Measurements from ENCODE around the gene FSIP1.

Gene FSIP1

DNA sequence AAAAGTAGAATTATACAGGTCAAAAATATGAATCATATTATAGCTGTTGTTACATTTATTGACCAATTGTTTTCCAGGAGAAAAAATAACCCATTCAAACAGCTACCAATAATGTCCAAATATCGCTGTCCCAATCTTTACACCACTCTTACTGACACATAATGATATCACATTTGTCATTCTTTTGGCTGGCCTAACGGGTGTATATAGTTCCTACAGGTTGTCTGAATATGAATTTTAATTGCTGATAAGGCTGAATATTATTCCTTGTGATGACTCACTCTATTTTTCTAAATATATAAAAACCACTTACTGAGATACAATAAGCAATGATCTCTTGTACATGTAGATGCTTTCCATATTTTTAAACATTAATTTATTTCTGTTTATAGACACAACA, 76.4 kb downstream of the FSIP1 start:
- H3K27ac ChIP-seq (ENCODE audit: low read depth, low read length): no peak overlapping the region
- H3K9me2 ChIP-seq (replicated peaks; ENCODE audit: control insufficient read depth, low read length): no peaks in the 10 kb centered on the region
- H3K9me3 ChIP-seq (ENCODE audit: control insufficient read depth, insufficient read depth, low read length): no peaks in the 10 kb centered on the region
- no peaks in the 10 kb centered on the region for H3K79me2 ChIP-seq (ENCODE audit: control insufficient read depth, low read length)
- TF ChIP-seq, protein P1, sequence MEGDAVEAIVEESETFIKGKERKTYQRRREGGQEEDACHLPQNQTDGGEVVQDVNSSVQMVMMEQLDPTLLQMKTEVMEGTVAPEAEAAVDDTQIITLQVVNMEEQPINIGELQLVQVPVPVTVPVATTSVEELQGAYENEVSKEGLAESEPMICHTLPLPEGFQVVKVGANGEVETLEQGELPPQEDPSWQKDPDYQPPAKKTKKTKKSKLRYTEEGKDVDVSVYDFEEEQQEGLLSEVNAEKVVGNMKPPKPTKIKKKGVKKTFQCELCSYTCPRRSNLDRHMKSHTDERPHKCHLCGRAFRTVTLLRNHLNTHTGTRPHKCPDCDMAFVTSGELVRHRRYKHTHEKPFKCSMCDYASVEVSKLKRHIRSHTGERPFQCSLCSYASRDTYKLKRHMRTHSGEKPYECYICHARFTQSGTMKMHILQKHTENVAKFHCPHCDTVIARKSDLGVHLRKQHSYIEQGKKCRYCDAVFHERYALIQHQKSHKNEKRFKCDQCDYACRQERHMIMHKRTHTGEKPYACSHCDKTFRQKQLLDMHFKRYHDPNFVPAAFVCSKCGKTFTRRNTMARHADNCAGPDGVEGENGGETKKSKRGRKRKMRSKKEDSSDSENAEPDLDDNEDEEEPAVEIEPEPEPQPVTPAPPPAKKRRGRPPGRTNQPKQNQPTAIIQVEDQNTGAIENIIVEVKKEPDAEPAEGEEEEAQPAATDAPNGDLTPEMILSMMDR (IDR thresholded peaks at IDR 0.05; ENCODE audit: low read depth, low read length, poor library complexity, severe bottlenecking): no peak
- no peak for TF ChIP-seq EZH2phosphoT487 (IDR thresholded peaks at IDR 0.05; ENCODE audit: borderline replicate concordance, low read length)
- H3K36me3 ChIP-seq (ENCODE audit: control insufficient read depth, low read length): no peaks in the 10 kb centered on the region
- H3K4me1 ChIP-seq (ENCODE audit: control insufficient read depth, low read length): no peaks in the 10 kb centered on the region
- H4K20me1 ChIP-seq (ENCODE audit: control insufficient read depth, insufficient read depth, low read depth, low read length): no peaks in the 10 kb centered on the region
- no peaks in the 10 kb centered on the region for H3F3A ChIP-seq (ENCODE audit: control insufficient read depth, insufficient read depth)
- no peak overlapping the region for H3K4me3 ChIP-seq (ENCODE audit: low read length)
- H3K4me2 ChIP-seq (ENCODE audit: low read length): no peak overlapping the region
- H3K27me3 ChIP-seq (ENCODE audit: control insufficient read depth, low read length): peaks cover 8% of the 10 kb centered on the region; the same call in 1 of the 2 replicates

DNA sequence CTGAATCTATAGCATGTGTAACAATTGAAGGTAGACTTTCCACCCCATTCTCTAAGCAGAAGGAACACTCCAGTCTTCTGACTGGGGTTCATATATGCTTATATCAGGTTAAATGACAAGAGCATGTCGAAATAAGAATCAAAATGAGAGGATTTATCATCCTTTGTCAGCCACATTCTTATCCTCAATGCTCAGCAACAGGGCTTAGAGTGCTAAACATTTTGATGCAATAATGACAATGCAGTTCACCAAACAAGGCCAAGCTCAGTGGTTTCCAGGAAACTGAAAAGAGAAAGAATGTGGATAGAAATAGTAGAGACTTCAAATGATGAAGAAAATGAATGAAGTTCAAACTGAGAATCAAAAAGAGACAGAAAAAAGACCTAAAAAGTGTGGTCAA, 78.0 kb downstream of the FSIP1 start:
- no peak overlapping the region for H3K4me3 ChIP-seq (ENCODE audit: low read length)
- TF ChIP-seq, protein P1 (IDR thresholded peaks at IDR 0.05; ENCODE audit: low read depth, low read length, poor library complexity, severe bottlenecking): no peak
- TF ChIP-seq EZH2phosphoT487 (IDR thresholded peaks at IDR 0.05; ENCODE audit: borderline replicate concordance, low read length): no peak
- H3K9me3 ChIP-seq (ENCODE audit: control insufficient read depth, insufficient read depth, low read length): no peaks in the 10 kb centered on the region
- no peaks in the 10 kb centered on the region for H3K4me1 ChIP-seq (ENCODE audit: control insufficient read depth, low read length)
- no peak overlapping the region for H3K27ac ChIP-seq (ENCODE audit: low read depth, low read length)
- H3K9me2 ChIP-seq (replicated peaks; ENCODE audit: control insufficient read depth, low read length): no peaks in the 10 kb centered on the region
- H3K79me2 ChIP-seq (ENCODE audit: control insufficient read depth, low read length): no peaks in the 10 kb centered on the region
- no peaks in the 10 kb centered on the region for H3K36me3 ChIP-seq (ENCODE audit: control insufficient read depth, low read length)
- H4K20me1 ChIP-seq (ENCODE audit: control insufficient read depth, insufficient read depth, low read depth, low read length): no peaks in the 10 kb centered on the region
- H3F3A ChIP-seq (ENCODE audit: control insufficient read depth, insufficient read depth): no peaks in the 10 kb centered on the region
- H3K4me2 ChIP-seq (ENCODE audit: low read length): no peak overlapping the region
- H3K27me3 ChIP-seq (ENCODE audit: control insufficient read depth, low read length): peaks cover 8% of the 10 kb centered on the region; the same call in 1 of the 2 replicates

DNA sequence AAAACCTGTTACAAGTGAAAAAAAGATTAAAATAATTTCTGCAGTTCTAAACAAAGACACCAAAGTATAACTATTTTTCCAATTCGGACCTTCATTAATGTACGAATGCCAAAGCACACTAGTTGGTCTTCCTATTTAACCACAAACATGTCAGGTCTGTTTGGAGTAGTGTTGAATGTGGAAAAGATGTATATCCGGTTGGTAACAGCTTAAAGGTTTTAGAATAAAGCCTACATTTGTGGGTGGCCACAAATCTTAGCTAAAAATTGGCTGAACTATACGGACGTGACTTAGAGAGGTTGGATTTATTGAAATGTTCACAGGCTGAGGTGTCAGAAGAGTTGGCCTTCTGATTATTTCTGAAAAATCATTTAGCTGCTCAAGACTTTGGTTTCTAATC, 78.4 kb downstream of the FSIP1 start:
- H3K79me2 ChIP-seq (ENCODE audit: control insufficient read depth, low read length): no peaks in the 10 kb centered on the region
- no peak overlapping the region for H3K27ac ChIP-seq (ENCODE audit: low read depth, low read length)
- no peak overlapping the region for H3K4me3 ChIP-seq (ENCODE audit: low read length)
- H3K4me2 ChIP-seq (ENCODE audit: low read length): no peak overlapping the region
- TF ChIP-seq, protein P1 (IDR thresholded peaks at IDR 0.05; ENCODE audit: low read depth, low read length, poor library complexity, severe bottlenecking): no peak
- TF ChIP-seq EZH2phosphoT487 (IDR thresholded peaks at IDR 0.05; ENCODE audit: borderline replicate concordance, low read length): no peak
- no peaks in the 10 kb centered on the region for H3K9me3 ChIP-seq (ENCODE audit: control insufficient read depth, insufficient read depth, low read length)
- H3K4me1 ChIP-seq (ENCODE audit: control insufficient read depth, low read length): no peaks in the 10 kb centered on the region
- no peaks in the 10 kb centered on the region for H3K36me3 ChIP-seq (ENCODE audit: control insufficient read depth, low read length)
- H4K20me1 ChIP-seq (ENCODE audit: control insufficient read depth, insufficient read depth, low read depth, low read length): no peaks in the 10 kb centered on the region
- no peaks in the 10 kb centered on the region for H3F3A ChIP-seq (ENCODE audit: control insufficient read depth, insufficient read depth)
- H3K27me3 ChIP-seq (ENCODE audit: control insufficient read depth, low read length): peaks cover 8% of the 10 kb centered on the region; the same call in 1 of the 2 replicates
- no peaks in the 10 kb centered on the region for H3K9me2 ChIP-seq (replicated peaks; ENCODE audit: control insufficient read depth, low read length)

Measured in DOHH2 (cell line).